Kidney epithelial cell (primary cell): ENCODE results near the gene ZNF593. TPM values are rescaled to one million over a fixed set of nuclear protein-coding genes. Genes with fewer than 3 reads are reported as not detected.

ENCODE experiments used
- DNase-seq: peaks from one replicate; pipeline ENCODE4 v3.0.0-alpha.2; 2010; ENCODE audit warnings: low read depth
- H3K27me3 ChIP-seq: 2 replicates; pipeline ENCODE4 v1.6.0; 2011; ENCODE audit warnings: low read length; ENCODE audit not compliant: control insufficient read depth, insufficient read depth
- H3K36me3 ChIP-seq: 2 replicates; pipeline ENCODE4 v1.5.1; 2011; ENCODE audit warnings: low read length; ENCODE audit not compliant: control insufficient read depth, insufficient read depth
- H3K4me3 ChIP-seq: 2 replicates; pipeline ENCODE4 v1.5.1; 2011; ENCODE audit warnings: low read depth, mild to moderate bottlenecking, control low read depth, low read length
- total RNA-seq: library from RNA; depleted of rRNA; stranded (reverse); fragments of >200 nt; gene quantifications from 2 replicates; pipeline ENCODE4 v1.2.3, GENCODE V29; 2015
- TF ChIP-seq, protein P1 (sequence below): IDR thresholded peaks from 2 replicates; pipeline ENCODE4 v1.5.1; 2011; ENCODE audit warnings: mild to moderate bottlenecking, moderate library complexity, low read length, control low read depth, inconsistent platforms; ENCODE audit not compliant: insufficient read depth, poor library complexity, severe bottlenecking

Gene ZNF593
- total RNA-seq, 1 donor from 2014 or later = 53.0 TPM

DNA sequence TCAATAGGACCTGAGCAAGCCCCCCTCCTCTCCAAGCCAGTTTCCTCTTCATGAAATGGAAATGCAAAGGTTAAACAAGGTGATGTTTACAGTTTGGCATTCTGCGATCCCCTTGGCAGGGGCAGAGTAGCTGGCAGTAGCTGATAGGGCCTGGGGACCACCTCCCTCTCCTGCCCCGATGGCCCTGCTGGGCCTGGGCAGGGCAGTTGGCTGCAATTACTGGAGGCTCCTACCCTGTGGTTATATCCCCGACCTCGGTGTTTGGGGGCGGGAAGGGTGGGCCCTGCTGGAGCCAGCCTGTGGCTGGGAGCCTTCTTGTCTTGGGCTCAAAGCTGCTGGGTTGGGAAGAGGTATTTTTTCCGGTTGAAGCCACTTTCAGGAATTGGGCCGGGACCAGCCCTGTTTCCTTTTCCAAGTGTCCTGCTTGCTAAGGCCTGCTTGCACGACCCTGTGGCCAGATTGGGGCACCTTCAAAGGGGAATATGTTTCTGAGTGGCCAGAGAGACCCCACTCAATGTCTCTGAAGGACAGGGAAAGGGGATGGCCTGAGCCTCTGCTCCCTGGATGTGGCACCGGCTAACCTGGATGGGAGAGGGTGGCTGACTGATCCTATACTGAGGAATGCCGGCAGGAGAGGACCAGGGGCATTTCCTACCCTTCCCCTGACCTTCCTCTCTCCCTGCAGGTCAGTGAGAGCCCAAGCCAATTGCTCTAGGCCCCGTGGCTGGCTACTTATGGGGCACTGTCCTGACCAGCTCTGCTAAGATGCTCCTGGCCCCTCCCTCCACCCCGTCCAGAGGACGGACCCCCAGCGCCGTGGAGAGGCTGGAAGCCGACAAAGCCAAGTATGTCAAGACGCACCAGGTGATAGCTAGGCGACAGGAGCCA, 8.9 kb upstream of the ZNF593 start:
- TF ChIP-seq, protein P1, sequence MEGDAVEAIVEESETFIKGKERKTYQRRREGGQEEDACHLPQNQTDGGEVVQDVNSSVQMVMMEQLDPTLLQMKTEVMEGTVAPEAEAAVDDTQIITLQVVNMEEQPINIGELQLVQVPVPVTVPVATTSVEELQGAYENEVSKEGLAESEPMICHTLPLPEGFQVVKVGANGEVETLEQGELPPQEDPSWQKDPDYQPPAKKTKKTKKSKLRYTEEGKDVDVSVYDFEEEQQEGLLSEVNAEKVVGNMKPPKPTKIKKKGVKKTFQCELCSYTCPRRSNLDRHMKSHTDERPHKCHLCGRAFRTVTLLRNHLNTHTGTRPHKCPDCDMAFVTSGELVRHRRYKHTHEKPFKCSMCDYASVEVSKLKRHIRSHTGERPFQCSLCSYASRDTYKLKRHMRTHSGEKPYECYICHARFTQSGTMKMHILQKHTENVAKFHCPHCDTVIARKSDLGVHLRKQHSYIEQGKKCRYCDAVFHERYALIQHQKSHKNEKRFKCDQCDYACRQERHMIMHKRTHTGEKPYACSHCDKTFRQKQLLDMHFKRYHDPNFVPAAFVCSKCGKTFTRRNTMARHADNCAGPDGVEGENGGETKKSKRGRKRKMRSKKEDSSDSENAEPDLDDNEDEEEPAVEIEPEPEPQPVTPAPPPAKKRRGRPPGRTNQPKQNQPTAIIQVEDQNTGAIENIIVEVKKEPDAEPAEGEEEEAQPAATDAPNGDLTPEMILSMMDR = no peak
- no peak for DNase-seq
- Histone ChIP-seq H3K36me3 (no peaks in the 10 kb centered on the region), H3K4me3 (peak overlapping the region; percentile 33), H3K27me3 (peaks cover 30% of the 10 kb centered on the region)

DNA sequence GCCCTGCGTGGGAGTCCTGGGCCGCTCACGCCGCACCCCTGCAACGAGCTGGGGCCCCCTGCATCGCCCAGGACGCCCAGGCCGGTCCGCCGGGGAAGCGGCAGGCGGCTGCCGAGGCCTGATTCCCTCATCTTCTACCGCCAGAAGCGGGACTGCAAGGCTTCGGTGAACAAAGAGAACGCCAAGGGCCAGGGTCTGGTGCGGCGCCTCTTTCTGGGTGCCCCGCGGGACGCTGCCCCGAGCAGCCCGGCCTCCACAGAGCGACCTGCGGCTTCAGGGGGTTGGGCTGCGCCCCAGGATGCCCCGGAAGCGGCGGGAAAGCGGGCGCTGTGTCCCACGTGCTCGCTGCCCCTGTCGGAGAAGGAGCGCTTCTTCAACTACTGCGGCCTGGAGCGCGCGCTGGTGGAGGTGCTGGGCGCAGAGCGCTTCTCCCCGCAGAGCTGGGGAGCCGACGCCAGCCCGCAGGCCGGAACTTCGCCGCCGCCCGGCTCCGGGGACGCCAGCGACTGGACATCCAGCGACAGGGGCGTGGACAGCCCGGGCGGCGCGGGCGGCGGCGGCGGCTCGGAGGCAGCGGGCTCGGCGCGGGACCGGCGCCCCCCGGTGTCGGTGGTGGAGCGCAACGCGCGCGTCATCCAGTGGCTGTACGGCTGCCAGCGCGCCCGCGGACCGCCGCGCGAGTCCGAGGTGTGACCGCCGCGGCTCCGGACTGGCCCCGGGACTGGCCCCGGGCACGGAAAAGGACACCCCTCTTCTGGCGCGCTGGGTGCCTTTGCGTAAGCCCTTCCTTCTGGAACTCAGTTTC, 8.1 kb upstream of the ZNF593 start:
- Histone ChIP-seq H3K27me3 (peaks cover 26% of the 10 kb centered on the region), H3K36me3 (no peaks in the 10 kb centered on the region), H3K4me3 (peak overlapping the region; percentile 33)
- TF ChIP-seq, protein P1 = no peak
- DNase-seq = no peak

DNA sequence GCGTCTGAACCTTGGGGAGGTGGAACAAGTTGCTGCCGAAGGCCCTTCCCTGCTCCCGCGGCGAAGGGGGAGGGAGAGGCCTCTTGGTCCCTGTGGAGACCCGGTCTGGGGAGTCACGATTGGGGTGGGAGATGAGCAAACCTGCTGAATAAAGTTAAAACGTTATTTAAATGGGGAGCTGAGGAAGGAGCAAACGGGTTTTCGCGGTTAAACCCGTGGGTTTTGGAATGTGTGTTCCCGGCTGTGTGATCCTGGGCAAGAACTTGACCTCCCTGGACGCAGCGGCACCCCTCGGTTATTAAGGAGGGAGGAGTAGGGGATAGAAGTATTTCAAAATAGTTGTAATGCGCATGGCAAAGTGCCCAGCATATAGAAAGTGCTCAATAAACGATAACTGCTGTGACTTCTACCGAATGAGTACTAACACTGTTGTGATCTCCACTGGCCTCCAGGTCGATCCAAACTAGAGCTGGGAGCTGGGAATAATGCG, 7.4 kb upstream of the ZNF593 start:
- Histone ChIP-seq H3K27me3 (peaks cover 26% of the 10 kb centered on the region), H3K4me3 (peak overlapping the region; percentile 27), H3K36me3 (no peaks in the 10 kb centered on the region)
- TF ChIP-seq, protein P1 = no peak
- no peak for DNase-seq

DNA sequence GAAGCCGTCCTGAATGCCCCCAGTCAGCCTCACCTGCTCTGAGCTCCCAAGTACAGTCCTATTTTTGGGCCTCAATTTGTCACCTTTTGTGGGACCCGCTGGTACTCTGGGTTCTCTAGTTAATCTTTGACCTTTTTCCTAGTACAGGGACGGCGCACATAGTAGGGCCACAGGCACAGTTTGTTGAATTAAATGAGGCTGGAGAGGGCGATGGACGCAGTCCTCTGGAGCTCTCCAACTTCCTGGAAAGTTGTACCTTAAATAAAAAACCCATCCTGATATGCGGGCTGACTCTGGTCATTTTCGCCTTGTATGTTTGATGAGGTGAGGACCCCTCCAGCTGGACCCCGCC, 6.0 kb upstream of the ZNF593 start:
- peak overlapping the region; percentile 16 for H3K4me3 ChIP-seq
- no peak for DNase-seq
- peaks cover 26% of the 10 kb centered on the region for H3K27me3 ChIP-seq
- TF ChIP-seq, protein P1 = no peak
- no peaks in the 10 kb centered on the region for H3K36me3 ChIP-seq

DNA sequence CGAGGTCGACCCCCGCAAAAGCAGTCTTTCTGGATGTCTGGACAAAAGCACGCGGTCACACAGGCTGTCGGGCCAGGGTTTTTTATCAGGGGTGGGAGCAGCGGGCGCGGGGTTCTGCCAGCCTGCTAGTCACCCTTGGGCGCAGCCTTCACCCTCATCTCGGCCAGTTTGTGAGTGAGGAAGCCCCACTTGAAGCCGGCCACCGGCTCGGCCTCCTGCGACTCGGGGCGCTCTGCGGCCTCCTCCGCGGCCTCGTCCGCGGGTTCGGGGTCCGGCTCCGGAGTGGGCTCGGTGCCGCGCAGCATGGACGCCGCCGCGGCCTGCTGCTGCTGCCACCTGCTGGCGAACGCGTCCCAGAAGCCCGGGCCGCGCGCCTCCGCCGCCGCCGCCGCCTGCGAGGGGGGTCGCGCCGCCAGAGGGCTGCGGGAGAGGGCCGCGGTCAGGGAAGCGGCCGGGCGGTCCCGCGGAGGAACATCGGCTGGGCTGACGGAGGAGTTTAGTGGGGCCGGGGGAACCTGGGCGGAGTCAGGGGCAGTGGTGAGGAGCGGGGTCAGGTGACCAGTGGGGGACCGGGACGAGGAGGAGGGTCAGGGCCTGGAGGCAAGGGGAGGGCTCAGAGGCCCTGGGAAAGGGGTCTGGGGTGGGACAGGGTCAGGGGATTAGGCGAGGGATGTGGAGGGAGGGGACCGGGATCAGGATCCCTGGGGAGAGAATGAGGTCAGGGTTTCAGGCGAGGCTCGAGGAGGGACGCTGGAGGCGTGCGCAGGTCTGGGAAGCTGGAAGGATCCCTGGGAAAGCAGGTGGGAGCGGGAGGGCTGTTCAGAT, 5.5 kb upstream of the ZNF593 start:
- Histone ChIP-seq H3K4me3 (peak overlapping the region; percentile 21), H3K27me3 (peaks cover 26% of the 10 kb centered on the region), H3K36me3 (no peaks in the 10 kb centered on the region)
- no peak for DNase-seq
- TF ChIP-seq, protein P1 = no peak
